Fibroblast of lung (primary cell): ENCODE results near the gene NEK2.

Experiments
- CTCF ChIP-seq, 2 donors: IDR thresholded peaks in 1 of 2; conservative IDR thresholded peaks in 1 of 2; 1 replicate in 1 of 2; 2 replicates in 1 of 2; pipeline ENCODE4 v1.5.1; 2011 to 2012; ENCODE audit warnings: low read length in 2 of 2, control low read depth in 1 of 2, inconsistent platforms in 1 of 2, low read depth in 1 of 2, mild to moderate bottlenecking in 1 of 2
- EZH2 ChIP-seq: IDR thresholded peaks from 2 replicates; pipeline ENCODE4 v1.5.1; 2012; ENCODE audit warnings: low read length, control low read depth, mild to moderate bottlenecking; ENCODE audit errors: missing control alignments

GRCh38 chr1:211675230-211676105 is at the start of gene NEK2:
- TF ChIP-seq CTCF (conservative IDR thresholded peaks at IDR 0.05 in 1 of 2, IDR thresholded peaks at IDR 0.05 in 1 of 2; ENCODE audit: low read depth in 1 of 2, low read length in 2 of 2) (no peak), EZH2 (no peak)
